NCI-H1694 (cell line): Measurements from ENCODE around the gene ACTL10.

Experiments
- DNase-seq: peaks from one replicate; lab custom pipeline; 2025; lab: John Stamatoyannopoulos, UW

ACTL10 gene

GRCh38 chr20:33664085-33664761 is 2.5 kb upstream of the ACTL10 start:
- DNase-seq = no peak

GRCh38 chr20:33664762-33665144 is 2.0 kb upstream of the ACTL10 start:
- DNase-seq = no peak

DNA sequence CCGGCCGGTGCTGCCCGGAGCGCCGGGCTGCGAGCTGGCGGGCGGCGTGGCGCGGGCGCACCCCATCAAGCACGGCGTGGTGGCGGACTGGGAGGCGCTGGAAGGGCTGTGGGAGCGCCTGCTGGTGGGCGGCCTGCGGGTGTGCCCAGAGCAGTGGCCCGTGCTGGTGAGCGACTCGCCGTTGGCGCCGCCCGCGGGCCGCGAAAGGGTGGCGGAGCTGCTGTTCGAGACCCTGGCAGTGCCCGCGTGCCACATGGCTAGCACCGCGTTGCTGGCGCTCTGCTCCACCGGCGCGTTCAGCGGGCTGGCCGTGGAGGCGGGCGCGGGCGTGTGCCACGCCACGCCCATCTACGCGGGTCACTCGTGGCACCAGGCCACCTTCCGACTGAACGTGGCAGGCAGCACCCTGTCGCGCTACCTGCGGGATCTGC is 517 bp downstream of the ACTL10 start:
- DNase-seq = no peak

DNA sequence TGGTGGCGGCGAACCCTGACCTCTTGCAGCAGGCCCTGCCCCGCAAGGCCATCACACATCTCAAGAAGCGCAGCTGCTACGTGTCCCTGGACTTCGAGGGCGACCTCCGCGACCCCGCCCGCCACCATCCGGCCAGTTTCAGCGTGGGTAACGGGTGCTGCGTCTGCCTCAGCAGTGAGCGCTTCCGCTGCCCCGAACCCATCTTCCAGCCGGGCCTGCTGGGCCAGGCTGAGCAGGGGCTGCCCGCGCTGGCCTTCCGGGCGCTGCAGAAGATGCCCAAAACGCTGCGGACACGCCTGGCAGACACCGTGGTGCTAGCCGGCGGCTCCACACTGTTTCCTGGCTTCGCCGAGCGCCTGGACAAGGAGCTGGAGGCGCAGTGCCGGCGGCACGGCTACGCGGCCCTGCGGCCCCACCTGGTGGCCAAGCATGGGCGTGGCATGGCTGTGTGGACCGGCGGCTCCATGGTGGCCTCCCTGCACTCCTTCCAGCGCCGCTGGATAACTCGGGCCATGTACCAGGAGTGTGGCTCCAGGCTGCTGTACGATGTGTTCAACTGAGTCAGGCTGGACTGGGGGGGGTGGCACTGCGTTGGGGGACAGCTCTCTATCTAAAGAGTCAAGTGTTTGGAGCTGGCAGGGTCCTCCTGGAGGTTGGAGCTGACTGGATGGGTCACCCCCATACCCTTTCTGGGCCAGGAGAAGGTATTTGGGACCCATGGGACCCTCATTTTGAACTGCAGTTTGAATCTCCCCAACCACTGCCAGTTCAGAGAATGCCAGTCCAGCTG is 1.1 kb downstream of the ACTL10 start:
- DNase-seq = no peak

DNA sequence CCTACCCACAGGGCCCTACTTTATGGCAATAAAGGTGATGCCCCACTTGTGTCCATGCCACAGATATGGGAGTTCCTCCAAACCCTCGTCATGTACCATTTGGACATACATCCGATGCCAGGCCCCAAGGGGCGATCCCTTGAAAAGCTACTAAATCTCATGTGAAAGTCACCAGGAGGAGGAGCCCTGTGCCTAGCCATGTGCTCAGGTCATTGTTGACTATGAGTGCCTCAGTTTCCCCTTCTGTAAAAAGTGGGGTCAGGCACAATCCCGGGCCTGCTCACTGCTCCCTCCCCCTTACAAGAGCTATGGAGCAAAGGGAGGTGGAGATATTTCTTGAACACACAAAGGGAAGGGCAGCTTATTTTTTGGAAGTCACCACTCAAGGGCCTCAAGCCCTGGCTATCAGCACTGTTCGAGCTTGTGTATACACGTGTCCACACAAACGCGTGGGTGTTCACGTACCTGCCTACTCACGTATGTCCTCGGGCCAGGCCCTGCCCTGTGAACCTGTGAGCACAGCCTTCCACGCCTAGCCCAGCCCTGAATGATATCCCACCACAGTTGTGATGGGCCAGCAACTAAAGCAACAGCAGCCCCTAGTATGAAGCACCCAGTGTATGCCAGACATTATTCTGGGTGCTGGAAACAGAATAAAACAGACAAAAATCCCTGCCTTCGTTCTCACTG is 1.9 kb downstream of the ACTL10 start:
- no peak for DNase-seq

DNA sequence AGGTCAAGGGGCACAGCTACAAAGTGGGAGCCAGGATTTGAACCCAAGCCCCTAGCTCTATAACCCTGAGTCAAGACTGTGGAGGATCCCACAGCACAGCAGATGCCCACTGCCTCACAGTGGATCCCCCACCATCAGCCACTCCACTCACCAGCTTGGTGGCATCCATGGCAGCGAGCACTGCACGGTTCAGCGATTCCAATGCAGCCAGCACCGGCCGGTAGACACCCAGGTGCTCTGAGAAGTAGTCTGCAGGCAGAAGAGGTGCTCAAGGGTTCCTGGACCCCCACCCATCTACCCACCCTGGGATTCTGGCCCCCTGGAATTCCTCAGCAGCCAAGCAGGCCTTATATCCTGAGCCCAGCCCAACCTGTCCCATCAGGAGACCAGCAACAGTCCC is 2.5 kb downstream of the ACTL10 start:
- DNase-seq = no peak

DNA sequence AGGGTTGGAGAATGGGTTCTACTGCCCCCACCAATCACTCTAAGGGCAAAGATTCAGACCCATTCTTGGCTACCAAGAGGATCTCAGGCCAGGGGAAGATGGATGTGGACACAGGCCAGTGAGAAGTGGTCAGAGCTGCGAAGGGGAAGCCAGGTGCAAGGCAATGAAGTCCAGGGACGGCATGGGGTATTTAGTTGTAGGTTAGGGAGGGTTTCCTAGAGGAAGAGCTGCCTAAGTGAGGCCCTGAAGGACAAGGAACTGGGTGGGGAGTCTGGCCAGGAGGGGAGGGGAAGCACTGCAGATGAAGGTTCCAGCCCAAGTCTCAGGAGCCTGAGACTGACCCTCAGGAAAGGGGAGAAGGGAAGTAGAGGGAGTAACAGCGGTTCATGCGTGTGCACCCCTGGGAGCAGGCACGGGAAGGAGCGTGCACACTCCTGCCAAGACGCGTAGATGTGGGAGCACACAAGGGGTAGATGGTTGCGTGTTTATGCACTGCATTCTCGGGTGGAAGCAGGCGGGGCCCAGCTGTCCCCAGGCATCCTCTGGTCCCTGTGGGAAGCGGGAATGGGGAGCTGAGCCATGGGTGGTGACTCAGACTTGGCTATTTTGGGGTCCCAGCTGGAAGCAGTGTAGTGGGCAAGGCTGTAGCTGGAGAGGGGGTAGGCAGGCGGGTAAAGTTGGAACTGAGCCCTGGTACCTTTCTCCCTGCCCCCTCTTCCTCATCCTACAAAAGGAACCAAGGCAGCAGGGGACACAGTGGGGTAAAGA is 3.3 kb downstream of the ACTL10 start:
- no peak for DNase-seq

- DNase-seq = no peak
These were observed 4.2 kb downstream of the ACTL10 start for GRCh38 chr20:33670715-33671499.

- DNase-seq = no peak
These were observed 5.0 kb downstream of the ACTL10 start for GRCh38 chr20:33671573-33672288.

DNA sequence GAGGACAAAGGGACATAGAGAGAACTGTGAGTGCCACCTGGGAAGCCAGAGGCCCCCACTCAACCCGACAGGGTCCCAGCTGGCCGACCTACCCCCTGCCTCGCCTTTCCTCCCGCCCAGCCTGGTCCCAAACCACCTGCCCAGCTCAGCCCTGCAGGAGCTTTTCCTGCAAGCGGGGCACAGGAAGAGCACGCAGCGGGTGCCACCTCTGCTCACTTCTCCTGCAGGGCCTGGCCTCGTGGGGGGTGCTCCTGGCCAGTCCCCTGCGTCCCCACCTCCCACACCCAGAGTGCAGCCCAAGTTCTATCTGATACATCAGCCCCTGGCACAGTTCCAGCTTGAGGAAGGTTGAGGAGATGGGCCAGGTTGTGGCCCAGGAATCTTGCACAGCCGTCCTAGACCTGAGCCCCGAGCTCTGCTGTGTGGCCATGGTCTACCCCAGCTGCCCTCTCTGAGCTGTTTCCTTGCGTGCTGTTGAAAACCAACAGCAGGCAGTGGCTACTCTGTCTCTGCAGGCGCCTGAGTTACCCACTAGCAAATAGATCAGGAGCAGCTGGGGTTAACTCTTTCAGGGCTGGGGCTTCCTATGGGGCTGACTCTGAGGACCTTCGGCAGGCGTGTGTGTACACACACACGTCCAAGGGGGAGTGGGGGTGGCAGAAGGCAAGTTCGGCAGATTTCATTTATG is 5.8 kb downstream of the ACTL10 start:
- peak; percentile 11 for DNase-seq

GRCh38 chr20:33673114-33673409 is 6.3 kb downstream of the ACTL10 start:
- DNase-seq = no peak

DNA sequence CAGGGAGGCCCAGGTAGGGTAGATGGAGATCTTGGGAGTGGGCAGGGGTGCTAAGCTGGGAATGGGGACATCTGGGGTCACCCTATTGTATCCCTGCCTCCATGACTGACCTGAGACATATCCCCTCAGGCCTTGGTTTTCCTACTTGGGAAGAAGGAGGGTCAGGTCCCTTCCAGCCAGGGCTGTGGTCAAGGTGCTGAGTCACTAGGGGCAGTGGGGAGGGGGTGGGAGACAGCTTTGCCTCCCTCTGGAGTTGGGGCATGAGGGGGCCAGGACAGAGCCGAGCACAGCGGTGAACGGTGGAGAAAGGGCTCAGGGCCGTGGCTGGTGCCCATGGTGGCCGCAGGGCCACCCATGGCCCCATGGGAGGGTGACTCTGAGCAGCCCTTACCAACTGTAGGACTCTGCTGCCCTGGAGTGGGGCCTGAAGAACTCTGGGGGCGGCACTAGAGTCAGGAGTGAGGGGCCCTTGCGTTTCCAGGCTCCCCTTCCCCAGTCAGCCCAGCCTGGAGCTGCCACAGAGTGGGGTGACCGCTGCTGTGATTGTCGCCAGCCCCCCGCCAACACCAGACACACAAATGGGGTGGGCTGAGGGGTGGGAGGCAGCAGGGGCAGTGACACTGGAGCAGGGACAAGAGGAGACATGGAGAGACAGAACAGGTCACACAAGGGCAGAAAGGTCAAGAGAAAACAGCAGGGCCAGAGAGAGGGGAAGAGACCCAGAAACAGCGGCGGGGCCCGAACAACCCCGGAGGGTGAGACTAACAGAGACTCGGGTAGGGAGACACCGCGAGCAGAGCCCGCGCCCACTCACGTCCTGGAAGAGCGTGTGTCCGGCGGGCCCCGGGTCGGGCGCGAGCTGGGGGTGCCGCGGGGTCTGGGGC is 6.9 kb downstream of the ACTL10 start:
- DNase-seq = no peak

- DNase-seq = no peak
These were observed 7.8 kb downstream of the ACTL10 start, which contains the start of gene NECAB3 for GRCh38 chr20:33674294-33675135. Gene NECAB3, minus strand, starts transcription at chr20:33674428. Its CDS starts 76 bp downstream, at chr20:33674352.

- DNase-seq = no peak
These were observed 8.6 kb downstream of the ACTL10 start for GRCh38 chr20:33675136-33675959.

GRCh38 chr20:33676121-33676520 is 9.4 kb downstream of the ACTL10 start:
- no peak for DNase-seq

DNA sequence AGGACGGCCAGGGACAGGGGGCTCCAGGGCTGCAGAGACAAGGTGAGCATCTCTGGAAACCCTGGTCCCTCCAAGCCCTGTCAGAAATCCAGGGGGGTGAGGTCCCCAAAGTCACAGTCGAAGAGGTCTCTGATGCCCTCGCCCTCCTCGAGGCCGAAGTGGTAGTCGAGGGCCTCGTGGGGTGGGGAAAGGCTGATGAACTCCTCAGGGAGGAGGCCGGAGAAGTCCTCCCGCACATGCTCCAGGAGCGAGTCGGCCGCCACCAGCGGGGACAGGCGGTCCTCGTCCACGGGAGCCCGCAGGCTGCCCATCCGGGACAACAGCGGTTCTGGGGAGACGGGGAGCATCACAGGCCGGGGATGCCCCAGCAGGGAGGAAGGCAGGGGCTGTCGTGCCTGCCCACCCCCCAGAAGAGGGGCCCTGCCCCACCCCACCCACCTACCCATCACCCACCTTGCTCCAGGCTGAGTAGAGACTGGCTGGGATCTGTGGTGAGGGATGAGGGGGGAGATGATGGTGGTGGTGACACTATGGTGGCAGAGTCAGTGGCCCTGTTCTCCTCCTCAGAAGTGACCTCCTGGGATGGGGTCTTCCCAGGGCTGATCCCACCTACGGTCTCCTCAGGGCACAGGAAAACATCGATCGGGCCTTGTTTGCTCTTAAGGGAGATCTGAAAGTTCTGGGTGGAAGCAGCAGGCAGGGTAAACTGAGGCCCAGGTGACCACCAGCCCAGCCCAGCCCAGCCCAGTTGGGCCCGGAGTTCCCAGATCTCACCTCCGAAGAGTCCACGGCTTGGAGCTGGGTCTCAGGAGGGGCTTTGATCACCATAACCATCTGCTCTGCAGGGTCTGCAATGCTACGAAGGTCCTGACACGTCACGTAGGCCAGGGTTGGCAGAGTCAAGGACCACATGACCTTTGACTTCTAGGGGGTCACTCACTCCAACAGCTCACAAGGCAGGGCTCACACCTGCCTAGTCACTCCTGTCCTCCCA is 10.2 kb downstream of the ACTL10 start:
- DNase-seq = no peak
